Sigmoid colon (tissue), 7 donors: Measurements from ENCODE around the gene DLAT. TPM values are rescaled to one million over a fixed set of nuclear protein-coding genes. Genes with fewer than 3 reads are reported as not detected.

ENCODE experiments used
- DNase-seq: peaks from one replicate; pipeline ENCODE4 v3.0.0-alpha.2; 2019
- H3K27ac ChIP-seq, 4 donors: fragments of 200-600 bp; sonication (generic); one replicate each; pipeline ENCODE4 v1.5.1; 2016 to 2019; ENCODE audit warnings: mild to moderate bottlenecking in 1 of 4
- H3K27me3 ChIP-seq, 3 donors: fragments of 200-600 bp; sonication (generic); one replicate each; pipeline ENCODE4 v1.5.1; 2019; ENCODE audit warnings: mild to moderate bottlenecking in 1 of 3
- H3K36me3 ChIP-seq, 4 donors: fragments of 200-600 bp; sonication (generic); one replicate each; pipeline ENCODE4 v1.5.1; 2016 to 2019
- H3K4me1 ChIP-seq, 4 donors: fragments of 200-600 bp; sonication (generic); one replicate each; pipeline ENCODE4 v1.5.1; 2017 to 2019
- H3K4me3 ChIP-seq, 4 donors: fragments of 200-600 bp; sonication (generic); one replicate each; pipeline ENCODE4 v1.5.1; 2017 to 2019; ENCODE audit warnings: mild to moderate bottlenecking in 2 of 4, moderate library complexity in 1 of 4
- H3K9me3 ChIP-seq, 4 donors: fragments of 200-600 bp in 3 of 4; sonication (generic) in 3 of 4; one replicate each; pipeline versions ENCODE4 v1.5.1 to v1.6.1; 2013 to 2019
- EP300 ChIP-seq, 4 donors: sonication (generic); formaldehyde crosslinking; IDR thresholded peaks; one replicate each; pipeline ENCODE4 v1.6.1; 2017; ENCODE audit warnings: antibody characterized with exemption in 4 of 4
- POLR2A ChIP-seq, 2 donors: fragments of 450-650 bp; IDR thresholded peaks; one replicate each; pipeline ENCODE4 v1.6.1; 2016; ENCODE audit warnings: antibody characterized with exemption in 2 of 2, mild to moderate bottlenecking in 2 of 2, moderate library complexity in 2 of 2
- POLR2AphosphoS5 ChIP-seq, 4 donors: sonication (generic); formaldehyde crosslinking; IDR thresholded peaks; one replicate each; pipeline ENCODE4 v1.6.1; 2017; ENCODE audit warnings: antibody characterized with exemption in 4 of 4
- WGBS, 2 donors: extraction: QIAGEN DNeasy Blood & Tissue Kit; methylation state at CpG; one replicate each; pipeline ENCODE4 v1.1.7; 2013; 5-methylcytosine and 5-hydroxymethylcytosine counted together
- intact Hi-C: fragments of 100-400 bp; cut with DNase I; formaldehyde crosslinking; loops from one replicate; pipeline ENCODE4 v1.15.1; 2023
- polyA plus RNA-seq, 3 donors: library from polyadenylated mRNA; stranded (reverse); fragments of 200-250 nt; gene quantifications; one replicate each; pipeline ENCODE4 v1.2.3, GENCODE V29; 2013
- total RNA-seq, 4 donors: library from RNA; depleted of rRNA; stranded (reverse); fragments of >200 nt; gene quantifications; one replicate each; pipeline ENCODE4 v1.1.0, GENCODE V29; 2016
- TF ChIP-seq, protein P1 (sequence below), 4 experiments: fragments of 450-650 bp in 3 of 4; fragments of 200-600 bp in 1 of 4; IDR thresholded peaks; one replicate each; pipeline ENCODE4 v1.5.1; 2016 to 2019; ENCODE audit warnings: antibody characterized with exemption in 4 of 4, mild to moderate bottlenecking in 3 of 4, moderate library complexity in 2 of 4
- donor health status: healthy with polysubstance abuse.
- donor health status: Bipolar disorder and iron deficiency.
- donor health status: healthy.

The DLAT gene
- total and polyA plus RNA-seq, 7 donors, result 23.2 to 49.0 (median 27.3) TPM

GRCh38 chr11:111978028-111978771 lies 47.0 kb upstream of the DLAT start:
- TF ChIP-seq POLR2A (IDR thresholded peaks at IDR 0.05), result no peak
- TF ChIP-seq POLR2AphosphoS5 (IDR thresholded peaks at IDR 0.05), result peak; percentile 77 to 94 (median 81)
- TF ChIP-seq EP300 (IDR thresholded peaks at IDR 0.05), result peak in 1 of 4 donors; percentile 21
- TF ChIP-seq, protein P1, sequence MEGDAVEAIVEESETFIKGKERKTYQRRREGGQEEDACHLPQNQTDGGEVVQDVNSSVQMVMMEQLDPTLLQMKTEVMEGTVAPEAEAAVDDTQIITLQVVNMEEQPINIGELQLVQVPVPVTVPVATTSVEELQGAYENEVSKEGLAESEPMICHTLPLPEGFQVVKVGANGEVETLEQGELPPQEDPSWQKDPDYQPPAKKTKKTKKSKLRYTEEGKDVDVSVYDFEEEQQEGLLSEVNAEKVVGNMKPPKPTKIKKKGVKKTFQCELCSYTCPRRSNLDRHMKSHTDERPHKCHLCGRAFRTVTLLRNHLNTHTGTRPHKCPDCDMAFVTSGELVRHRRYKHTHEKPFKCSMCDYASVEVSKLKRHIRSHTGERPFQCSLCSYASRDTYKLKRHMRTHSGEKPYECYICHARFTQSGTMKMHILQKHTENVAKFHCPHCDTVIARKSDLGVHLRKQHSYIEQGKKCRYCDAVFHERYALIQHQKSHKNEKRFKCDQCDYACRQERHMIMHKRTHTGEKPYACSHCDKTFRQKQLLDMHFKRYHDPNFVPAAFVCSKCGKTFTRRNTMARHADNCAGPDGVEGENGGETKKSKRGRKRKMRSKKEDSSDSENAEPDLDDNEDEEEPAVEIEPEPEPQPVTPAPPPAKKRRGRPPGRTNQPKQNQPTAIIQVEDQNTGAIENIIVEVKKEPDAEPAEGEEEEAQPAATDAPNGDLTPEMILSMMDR (IDR thresholded peaks at IDR 0.05), result peak in 1 of 4 experiments; percentile 20

DNA sequence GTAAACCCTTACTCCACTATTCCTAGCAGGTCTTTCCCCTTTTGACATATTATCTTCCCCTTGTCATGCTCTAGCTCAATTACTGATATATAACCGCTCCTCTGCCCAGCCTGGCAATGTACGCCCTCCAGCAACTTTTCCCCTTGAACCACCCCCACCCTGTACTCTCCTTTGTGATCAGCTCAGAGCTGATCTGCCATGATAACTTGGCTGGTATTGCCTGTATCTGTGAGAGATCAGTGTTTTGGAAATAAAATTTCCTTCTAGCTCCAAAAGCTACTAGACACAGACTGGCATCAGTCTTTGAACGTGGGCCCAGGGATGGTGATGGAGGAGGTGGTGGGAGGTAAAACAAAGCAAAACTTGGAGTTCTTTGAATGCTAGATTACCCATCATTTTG lies 45.1 kb upstream of the DLAT start:
- H3K36me3 ChIP-seq, result peaks cover 4 to 43% (median 12%) of the 10 kb centered on the region in 4 donors
- peaks cover 0 to 75% (median 58%) of the 10 kb centered on the region in 4 donors for H3K4me1 ChIP-seq
- H3K27me3 ChIP-seq, result no peaks in the 10 kb centered on the region
- no peak overlapping the region for H3K4me3 ChIP-seq
- no peak for DNase-seq
- TF ChIP-seq POLR2AphosphoS5 (IDR thresholded peaks at IDR 0.05), result no peak
- TF ChIP-seq POLR2A (IDR thresholded peaks at IDR 0.05), result no peak
- no peak for TF ChIP-seq EP300 (IDR thresholded peaks at IDR 0.05)
- intact Hi-C loops, result no loop called here
- WGBS, 2 donors, result 95% methylated on average over 3 of the region's 3 CpGs
- H3K9me3 ChIP-seq, result no peaks in the 10 kb centered on the region
- peak overlapping the region; percentile 95 to 99 (median 97) for H3K27ac ChIP-seq

More at GRCh38 chr11:111978028-111978771, 47.0 kb upstream of the DLAT start:
- WGBS, 2 donors, result 46 to 56% methylated on average over 8 of the region's 8 CpGs
- Histone ChIP-seq H3K27me3 (no peaks in the 10 kb centered on the region), H3K4me1 (peaks cover 0 to 67% (median 54%) of the 10 kb centered on the region in 4 donors), H3K4me3 (peak overlapping the region; percentile 82 to 97 (median 89)), H3K36me3 (peaks cover 0 to 26% (median 7%) of the 10 kb centered on the region in 4 donors), H3K27ac (peak overlapping the region; percentile 95 to 99 (median 97)), H3K9me3 (no peaks in the 10 kb centered on the region)
- intact Hi-C loops, result loop anchor here (2.0 to 10.0 kb wide), 2 partner anchors 99 to 373 kb away; partner anchors contain the start of genes CFAP68, FDXACB1 and SIK2
- DNase-seq, result peak; percentile 90

DNA sequence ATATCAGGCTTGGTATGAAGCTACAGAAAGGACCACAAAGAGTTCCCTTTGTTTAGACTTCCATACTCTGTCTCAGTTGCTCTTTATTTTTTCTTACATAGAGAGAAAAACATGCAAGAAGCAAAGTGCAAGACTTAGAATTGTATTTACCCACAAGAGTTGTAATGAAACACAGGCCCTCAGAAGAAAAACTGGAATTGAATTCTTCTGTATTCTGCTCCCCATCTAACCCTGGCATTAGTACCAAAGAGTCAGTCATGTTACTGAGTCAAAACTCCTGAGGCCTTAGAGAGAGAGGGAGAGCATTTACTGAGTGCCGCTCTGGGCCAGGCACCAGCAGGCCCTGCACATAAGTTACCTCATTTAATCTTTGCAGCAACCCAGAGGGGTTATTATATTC lies 43.9 kb upstream of the DLAT start:
- Histone ChIP-seq H3K9me3 (no peaks in the 10 kb centered on the region), H3K4me1 (peaks cover 0 to 63% (median 50%) of the 10 kb centered on the region in 4 donors)

DNA sequence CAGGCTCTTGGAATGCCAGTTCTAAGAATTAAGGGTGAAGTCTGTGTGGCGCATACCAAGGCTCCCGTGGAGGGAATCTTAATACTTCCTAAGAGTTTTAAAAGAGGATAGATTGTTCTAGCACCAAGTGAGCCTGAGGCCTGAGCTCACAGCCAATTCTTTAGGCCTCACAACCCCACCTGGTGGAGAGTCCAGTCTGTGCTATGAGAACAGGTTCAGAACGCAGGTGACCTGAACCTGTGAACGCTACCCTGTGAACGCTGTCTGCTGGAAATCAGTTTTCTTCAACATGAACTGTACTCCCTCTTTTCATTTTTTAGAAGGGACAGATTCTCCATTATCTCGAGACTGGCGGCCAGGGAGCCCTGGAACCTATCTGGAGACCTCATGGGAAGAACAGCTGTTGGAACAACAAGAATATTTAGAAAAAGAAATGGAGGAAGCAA lies 43.2 kb upstream of the DLAT start:
- H3K27ac ChIP-seq, result peak overlapping the region; percentile 95 to 99 (median 97)
- TF ChIP-seq EP300 (IDR thresholded peaks at IDR 0.05), result no peak
- TF ChIP-seq, protein P1 (IDR thresholded peaks at IDR 0.05), result peak in 3 of 4 experiments; percentile 60 to 83 (median 66)
- TF ChIP-seq POLR2A (IDR thresholded peaks at IDR 0.05), result no peak
- no peak for TF ChIP-seq POLR2AphosphoS5 (IDR thresholded peaks at IDR 0.05)
- H3K9me3 ChIP-seq, result no peaks in the 10 kb centered on the region
- intact Hi-C loops, result no loop called here
- H3K36me3 ChIP-seq, result peaks cover 10 to 62% (median 17%) of the 10 kb centered on the region in 4 donors
- no peak for DNase-seq
- WGBS, 2 donors, result 17 to 41% methylated on average over 7 of the region's 7 CpGs
- H3K4me1 ChIP-seq, result peaks cover 0 to 63% (median 48%) of the 10 kb centered on the region in 4 donors
- no peaks in the 10 kb centered on the region for H3K27me3 ChIP-seq
- no peak overlapping the region for H3K4me3 ChIP-seq

More for the DNA sequence above, 43.9 kb upstream of the DLAT start:
- H3K27me3 ChIP-seq, result no peaks in the 10 kb centered on the region
- intact Hi-C loops, result no loop called here
- WGBS, 2 donors, result 94 to 98% methylated on average over 1 of the region's 1 CpG
- peaks cover 8 to 55% (median 14%) of the 10 kb centered on the region in 4 donors for H3K36me3 ChIP-seq
- peak overlapping the region; percentile 95 to 99 (median 97) for H3K27ac ChIP-seq
- no peak overlapping the region for H3K4me3 ChIP-seq
- TF ChIP-seq EP300 (IDR thresholded peaks at IDR 0.05), result no peak
- peak in 2 of 4 donors; percentile 15 to 21 for TF ChIP-seq POLR2AphosphoS5 (IDR thresholded peaks at IDR 0.05)
- no peak for DNase-seq

GRCh38 chr11:111982541-111983186 lies 42.5 kb upstream of the DLAT start:
- Histone ChIP-seq H3K36me3 (peaks cover 10 to 69% (median 19%) of the 10 kb centered on the region in 4 donors), H3K4me3 (peak overlapping the region in 2 of 4 donors; percentile 1 to 3), H3K4me1 (peaks cover 0 to 69% (median 52%) of the 10 kb centered on the region in 4 donors), H3K9me3 (no peaks in the 10 kb centered on the region), H3K27ac (peak overlapping the region; percentile 95 to 99 (median 97)), H3K27me3 (no peaks in the 10 kb centered on the region)
- 16 to 65% methylated on average over 5 of the region's 5 CpGs for WGBS, 2 donors
- DNase-seq, result no peak
- intact Hi-C loops, result no loop called here
- no peak for TF ChIP-seq EP300 (IDR thresholded peaks at IDR 0.05)
- TF ChIP-seq, protein P1 (IDR thresholded peaks at IDR 0.05), result no peak
- no peak for TF ChIP-seq POLR2A (IDR thresholded peaks at IDR 0.05)
- no peak for TF ChIP-seq POLR2AphosphoS5 (IDR thresholded peaks at IDR 0.05)
